Activated T-cell treated with anti-CD3 and anti-CD28 coated beads, Interleukin-2, amount 50 U/mL, for 4 hours (primary cell): ENCODE results near the gene SLC39A7. TPM values are rescaled to one million over a fixed set of nuclear protein-coding genes. Genes with fewer than 3 reads are reported as not detected.

Source experiments
- ATAC-seq, 2 donors: fragments of 200-7000 bp; cut with Tn5 transposase; one replicate each; pipeline ENCODE4 v1.10.0; 2021
- DNase-seq: peaks from one replicate; pipeline ENCODE4 v3.0.0-alpha.2; 2020
- H3K27me3 Mint-ChIP-seq: one replicate; pipeline ENCODE4 v1.8.0; 2021; ENCODE audit warnings: low read depth, mixed read lengths
- H3K36me3 Mint-ChIP-seq: one replicate; pipeline ENCODE4 v1.8.0; 2022; ENCODE audit warnings: mixed read lengths; ENCODE audit not compliant: insufficient read depth
- H3K4me1 Mint-ChIP-seq: one replicate; pipeline ENCODE4 v1.8.0; 2021; ENCODE audit warnings: low read depth, mixed read lengths
- H3K4me3 Mint-ChIP-seq: one replicate; pipeline ENCODE4 v1.8.0; 2021; ENCODE audit warnings: mild to moderate bottlenecking, moderate library complexity, mixed read lengths
- H3K9me3 Mint-ChIP-seq: one replicate; pipeline ENCODE4 v1.8.0; 2021; ENCODE audit warnings: mixed read lengths
- total RNA-seq, 3 donors: library from RNA; stranded (reverse); gene quantifications; one replicate each; pipeline ENCODE4 v1.2.1, GENCODE V29; 2021

SLC39A7 gene
- total RNA-seq, 3 donors from 2014 or later, result 68.7 to 78.3 (median 72.1) TPM

- Mint-ChIP-seq H3K36me3 (no peaks in the 10 kb centered on the region), H3K27me3 (peaks cover 8% of the 10 kb centered on the region), H3K9me3 (no peaks in the 10 kb centered on the region), H3K4me3 (no peak overlapping the region), H3K4me1 (peaks cover 7% of the 10 kb centered on the region)
- ATAC-seq (no peak), DNase-seq (no peak)
Observed at GRCh38 chr6:33166363-33166762, 34.3 kb upstream of the SLC39A7 start.

GRCh38 chr6:33166811-33167210 lies 33.9 kb upstream of the SLC39A7 start:
- Mint-ChIP-seq H3K4me1 (peaks cover 4% of the 10 kb centered on the region), H3K9me3 (no peaks in the 10 kb centered on the region), H3K36me3 (no peaks in the 10 kb centered on the region), H3K27me3 (peaks cover 8% of the 10 kb centered on the region), H3K4me3 (no peak overlapping the region)
- DNase-seq (no peak), ATAC-seq (no peak)

GRCh38 chr6:33167374-33168283 lies 33.0 kb upstream of the SLC39A7 start:
- H3K4me1 Mint-ChIP-seq, result no peaks in the 10 kb centered on the region
- H3K4me3 Mint-ChIP-seq, result no peak overlapping the region
- H3K9me3 Mint-ChIP-seq, result no peaks in the 10 kb centered on the region
- no peaks in the 10 kb centered on the region for H3K36me3 Mint-ChIP-seq
- H3K27me3 Mint-ChIP-seq, result peaks cover 7% of the 10 kb centered on the region
- no peak for DNase-seq
- no peak for ATAC-seq

- no peaks in the 10 kb centered on the region for H3K36me3 Mint-ChIP-seq
- ATAC-seq, result no peak
- H3K4me1 Mint-ChIP-seq, result no peaks in the 10 kb centered on the region
- no peak for DNase-seq
- H3K27me3 Mint-ChIP-seq, result peaks cover 8% of the 10 kb centered on the region
- H3K9me3 Mint-ChIP-seq, result no peaks in the 10 kb centered on the region
- no peak overlapping the region for H3K4me3 Mint-ChIP-seq
Observed at GRCh38 chr6:33168284-33168601, 32.4 kb upstream of the SLC39A7 start.

- H3K36me3 Mint-ChIP-seq, result no peaks in the 10 kb centered on the region
- ATAC-seq (no peak), DNase-seq (no peak)
- no peaks in the 10 kb centered on the region for H3K4me1 Mint-ChIP-seq
- no peak overlapping the region for H3K4me3 Mint-ChIP-seq
- H3K9me3 Mint-ChIP-seq, result no peaks in the 10 kb centered on the region
- peaks cover 9% of the 10 kb centered on the region for H3K27me3 Mint-ChIP-seq
Observed at GRCh38 chr6:33168639-33169038, 32.0 kb upstream of the SLC39A7 start.

GRCh38 chr6:33169291-33170175 lies 31.1 kb upstream of the SLC39A7 start:
- Mint-ChIP-seq H3K4me1 (no peaks in the 10 kb centered on the region), H3K27me3 (peaks cover 7% of the 10 kb centered on the region), H3K36me3 (no peaks in the 10 kb centered on the region), H3K9me3 (no peaks in the 10 kb centered on the region), H3K4me3 (no peak overlapping the region)
- ATAC-seq (no peak), DNase-seq (no peak)

GRCh38 chr6:33170176-33171015 lies 30.3 kb upstream of the SLC39A7 start:
- Mint-ChIP-seq H3K9me3 (no peaks in the 10 kb centered on the region), H3K4me1 (no peaks in the 10 kb centered on the region), H3K36me3 (no peaks in the 10 kb centered on the region), H3K27me3 (peaks cover 10% of the 10 kb centered on the region), H3K4me3 (no peak overlapping the region)
- DNase-seq (no peak), ATAC-seq (no peak)

- Mint-ChIP-seq H3K36me3 (no peaks in the 10 kb centered on the region), H3K4me1 (no peaks in the 10 kb centered on the region), H3K4me3 (no peak overlapping the region), H3K27me3 (peaks cover 7% of the 10 kb centered on the region), H3K9me3 (no peaks in the 10 kb centered on the region)
- ATAC-seq (no peak), DNase-seq (no peak)
Observed at GRCh38 chr6:33171016-33171879, 29.4 kb upstream of the SLC39A7 start.

GRCh38 chr6:33171880-33172687 lies 28.6 kb upstream of the SLC39A7 start:
- H3K4me3 Mint-ChIP-seq, result no peak overlapping the region
- no peaks in the 10 kb centered on the region for H3K4me1 Mint-ChIP-seq
- H3K9me3 Mint-ChIP-seq, result no peaks in the 10 kb centered on the region
- H3K27me3 Mint-ChIP-seq, result peaks cover 8% of the 10 kb centered on the region
- ATAC-seq (no peak), DNase-seq (no peak)
- H3K36me3 Mint-ChIP-seq, result no peaks in the 10 kb centered on the region

GRCh38 chr6:33172688-33173534 lies 27.8 kb upstream of the SLC39A7 start:
- H3K36me3 Mint-ChIP-seq, result no peaks in the 10 kb centered on the region
- no peak for ATAC-seq
- H3K4me1 Mint-ChIP-seq, result no peaks in the 10 kb centered on the region
- H3K27me3 Mint-ChIP-seq, result peaks cover 8% of the 10 kb centered on the region
- no peak overlapping the region for H3K4me3 Mint-ChIP-seq
- DNase-seq, result no peak
- no peaks in the 10 kb centered on the region for H3K9me3 Mint-ChIP-seq

- H3K4me1 Mint-ChIP-seq, result no peaks in the 10 kb centered on the region
- no peak overlapping the region for H3K4me3 Mint-ChIP-seq
- peaks cover 11% of the 10 kb centered on the region for H3K27me3 Mint-ChIP-seq
- H3K9me3 Mint-ChIP-seq, result no peaks in the 10 kb centered on the region
- DNase-seq, result no peak
- ATAC-seq, result no peak
- H3K36me3 Mint-ChIP-seq, result no peaks in the 10 kb centered on the region
Observed at GRCh38 chr6:33173535-33174180, 27.0 kb upstream of the SLC39A7 start.

GRCh38 chr6:33174784-33175183 lies 25.9 kb upstream of the SLC39A7 start:
- no peaks in the 10 kb centered on the region for H3K36me3 Mint-ChIP-seq
- ATAC-seq, result no peak
- H3K4me3 Mint-ChIP-seq, result no peak overlapping the region
- no peaks in the 10 kb centered on the region for H3K4me1 Mint-ChIP-seq
- DNase-seq, result no peak
- H3K27me3 Mint-ChIP-seq, result peaks cover 11% of the 10 kb centered on the region
- H3K9me3 Mint-ChIP-seq, result no peaks in the 10 kb centered on the region
